ENCODE measurements around the gene BCAP29. TPM values are rescaled to one million over a fixed set of nuclear protein-coding genes. Genes with fewer than 3 reads are reported as not detected.

Gene BCAP29
- total and polyA plus RNA-seq, 2 donors (not counting 3 experiments of a cell fraction or from before 2014, with no cell fraction given), result 122 to 162 TPM

GRCh38 chr7:107641676-107642075 is 61.6 kb downstream of the BCAP29 start:
- Histone ChIP-seq H3K27ac (ENCODE audit: insufficient read depth, low read depth, low read length) (no peak overlapping the region), H3K36me3 (ENCODE audit: control insufficient read depth in 2 of 2, extremely low read depth in 1 of 2, insufficient read depth in 2 of 2, low read length in 2 of 2) (no peaks in the 10 kb centered on the region), H3K79me2 (ENCODE audit: control insufficient read depth, insufficient read depth, low read length) (no peaks in the 10 kb centered on the region), H3K4me1 (ENCODE audit: control insufficient read depth, extremely low read depth, insufficient read depth, low read length) (peaks cover 3% of the 10 kb centered on the region), H4K20me1 (replicated peaks; ENCODE audit: control insufficient read depth, extremely low read depth, insufficient read depth, low read length) (no peaks in the 10 kb centered on the region), H3K9me3 (replicated peaks; ENCODE audit: control insufficient read depth, insufficient read depth, low read length) (no peaks in the 10 kb centered on the region), H3K9me1 (replicated peaks; ENCODE audit: control insufficient read depth, extremely low read depth, insufficient read depth, low read length) (no peaks in the 10 kb centered on the region), H3K27me3 (ENCODE audit: control insufficient read depth in 2 of 2, insufficient read depth in 2 of 2, low read length in 2 of 2) (no peaks in the 10 kb centered on the region), H3K4me3 (replicated peaks in 1 of 3; ENCODE audit: insufficient read depth in 1 of 3, low read depth in 1 of 3, low read length in 3 of 3) (no peak overlapping the region), H3K4me2 (ENCODE audit: insufficient read depth, low read length) (no peak overlapping the region), H3K9ac (replicated peaks; ENCODE audit: extremely low read depth, insufficient read depth, low read length) (no peak overlapping the region), H2AFZ (ENCODE audit: low read depth, low read length) (no peak overlapping the region)
- POLR2A ChIA-PET, result no interaction called here
- BruUV-seq (replicated peaks), result no TSS peak
- DNase-seq (ENCODE audit: low read depth, low spot score), result no peak
- no peak for FAIRE-seq
- TF ChIP-seq FOS (IDR thresholded peaks at IDR 0.05; ENCODE audit: borderline replicate concordance, insufficient read depth, low read length), result no peak
- no peak for TF ChIP-seq POLR2AphosphoS5 (IDR thresholded peaks at IDR 0.05; ENCODE audit: insufficient read depth, low read depth, low read length)
- no peak for TF ChIP-seq CTCF (IDR thresholded peaks at IDR 0.05; ENCODE audit: extremely low read depth in 1 of 2, insufficient read depth in 1 of 2, low read depth in 1 of 2, low read length in 2 of 2)
- TF ChIP-seq GATA2 (IDR thresholded peaks at IDR 0.05; ENCODE audit: insufficient read depth, insufficient read length, low read depth, low read length), result no peak
- no peak for TF ChIP-seq MYC (IDR thresholded peaks at IDR 0.05; ENCODE audit: low read depth, low read length)
- TF ChIP-seq JUN (IDR thresholded peaks at IDR 0.05; ENCODE audit: borderline replicate concordance, insufficient read depth, insufficient read length, low read depth), result no peak
- no peak for TF ChIP-seq POLR2A (IDR thresholded peaks at IDR 0.05; ENCODE audit: low read depth, low read length)
- CTCF ChIA-PET, result no interaction called here
- dilution Hi-C loops (cut with MboI; ENCODE audit: extremely low pct_ligation_motif_present, low sequenced_read_pairs) (no loop called here), intact Hi-C loops (cut with micrococcal nuclease) (no loop called here)

Measured in endothelial cell of umbilical vein (primary cell).